Measurements from ENCODE around the gene TOP1.

Gene TOP1

GRCh38 chr20:41136680-41137613 lies 108.3 kb downstream of the TOP1 start, which contains the start of gene PLCG1:
PLCG1 (plus strand) TSS chr20:41137543; CDS start chr20:41137642, 99 bp downstream.
- no peak for TF ChIP-seq CTCF (IDR thresholded peaks at IDR 0.05; ENCODE audit: borderline replicate concordance, insufficient read depth, low read depth, low read length)
- H3K4me3 ChIP-seq (ENCODE audit: low read depth, low read length), result peak within 1 kb of the TSS; percentile 61

GRCh38 chr20:41137614-41138474 lies 109.2 kb downstream of the TOP1 start:
- peak overlapping the region; percentile 61 for H3K4me3 ChIP-seq (ENCODE audit: low read depth, low read length)
- TF ChIP-seq CTCF (IDR thresholded peaks at IDR 0.05; ENCODE audit: borderline replicate concordance, insufficient read depth, low read depth, low read length), result no peak

- no peak for TF ChIP-seq CTCF (IDR thresholded peaks at IDR 0.05; ENCODE audit: borderline replicate concordance, insufficient read depth, low read depth, low read length)
- peak overlapping the region; percentile 61 for H3K4me3 ChIP-seq (ENCODE audit: low read depth, low read length)
Measured at GRCh38 chr20:41138475-41139226, 110.0 kb downstream of the TOP1 start.

- H3K4me3 ChIP-seq (ENCODE audit: low read depth, low read length), result peak overlapping the region; percentile 61
Measured at GRCh38 chr20:41139227-41140093, 110.8 kb downstream of the TOP1 start.

GRCh38 chr20:41140226-41141133 lies 111.9 kb downstream of the TOP1 start:
- TF ChIP-seq CTCF (IDR thresholded peaks at IDR 0.05; ENCODE audit: borderline replicate concordance, insufficient read depth, low read depth, low read length), result no peak
- no peak overlapping the region for H3K4me3 ChIP-seq (ENCODE audit: low read depth, low read length)

More at GRCh38 chr20:41139227-41140093, 110.8 kb downstream of the TOP1 start:
- TF ChIP-seq CTCF (IDR thresholded peaks at IDR 0.05; ENCODE audit: borderline replicate concordance, insufficient read depth, low read depth, low read length), result no peak

All from GM12875 (cell line).